ENCODE data around the gene COL9A1.

COL9A1 gene

DNA sequence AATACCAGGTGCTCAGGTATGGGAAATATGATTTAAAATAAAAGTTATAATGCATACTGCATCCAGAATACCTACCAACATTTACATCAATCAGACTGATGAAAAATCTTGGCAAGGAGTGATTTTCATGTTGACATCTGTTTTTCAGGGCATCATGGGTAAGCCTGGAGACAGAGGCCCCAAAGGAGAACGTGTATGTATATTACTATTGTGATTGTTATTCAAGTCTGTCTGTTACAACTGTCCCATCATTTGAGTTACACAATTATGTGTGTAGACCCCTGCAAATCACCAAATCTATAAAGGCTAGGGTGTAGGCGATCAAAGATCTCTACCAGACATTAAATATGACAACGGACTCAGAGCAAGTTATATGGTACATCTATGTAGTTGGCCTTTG, 118.2 kb downstream of the COL9A1 start:
- H3F3A ChIP-seq (ENCODE audit: insufficient read depth, low read length): no peaks in the 10 kb centered on the region
- H3K4me2 ChIP-seq (ENCODE audit: low read depth, low read length): no peak overlapping the region
- H3K36me3 ChIP-seq (replicated peaks; ENCODE audit: insufficient read depth, low read length): no peaks in the 10 kb centered on the region
- H3K9me3 ChIP-seq (replicated peaks; ENCODE audit: insufficient read depth, low read length): no peaks in the 10 kb centered on the region
- H3K27me3 ChIP-seq (replicated peaks; ENCODE audit: insufficient read depth, low read length): no peaks in the 10 kb centered on the region
- TF ChIP-seq, protein P1, sequence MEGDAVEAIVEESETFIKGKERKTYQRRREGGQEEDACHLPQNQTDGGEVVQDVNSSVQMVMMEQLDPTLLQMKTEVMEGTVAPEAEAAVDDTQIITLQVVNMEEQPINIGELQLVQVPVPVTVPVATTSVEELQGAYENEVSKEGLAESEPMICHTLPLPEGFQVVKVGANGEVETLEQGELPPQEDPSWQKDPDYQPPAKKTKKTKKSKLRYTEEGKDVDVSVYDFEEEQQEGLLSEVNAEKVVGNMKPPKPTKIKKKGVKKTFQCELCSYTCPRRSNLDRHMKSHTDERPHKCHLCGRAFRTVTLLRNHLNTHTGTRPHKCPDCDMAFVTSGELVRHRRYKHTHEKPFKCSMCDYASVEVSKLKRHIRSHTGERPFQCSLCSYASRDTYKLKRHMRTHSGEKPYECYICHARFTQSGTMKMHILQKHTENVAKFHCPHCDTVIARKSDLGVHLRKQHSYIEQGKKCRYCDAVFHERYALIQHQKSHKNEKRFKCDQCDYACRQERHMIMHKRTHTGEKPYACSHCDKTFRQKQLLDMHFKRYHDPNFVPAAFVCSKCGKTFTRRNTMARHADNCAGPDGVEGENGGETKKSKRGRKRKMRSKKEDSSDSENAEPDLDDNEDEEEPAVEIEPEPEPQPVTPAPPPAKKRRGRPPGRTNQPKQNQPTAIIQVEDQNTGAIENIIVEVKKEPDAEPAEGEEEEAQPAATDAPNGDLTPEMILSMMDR (IDR thresholded peaks at IDR 0.05; ENCODE audit: low read length): no peak
- TF ChIP-seq EZH2phosphoT487 (IDR thresholded peaks at IDR 0.05; ENCODE audit: low read length) (no peak), EZH2 (optimal IDR thresholded peaks at IDR 0.05; ENCODE audit: low read depth, low read length) (no peak)
- H3K4me1 ChIP-seq (ENCODE audit: low read length): no peaks in the 10 kb centered on the region
- H4K20me1 ChIP-seq (ENCODE audit: insufficient read depth, low read length): no peaks in the 10 kb centered on the region
- no peak overlapping the region for H3K4me3 ChIP-seq (ENCODE audit: low read length)
- no peaks in the 10 kb centered on the region for H3K9me2 ChIP-seq (replicated peaks; ENCODE audit: insufficient read depth, low read length)
- H3K9ac ChIP-seq (ENCODE audit: low read length): no peak overlapping the region
- H2AFZ ChIP-seq (ENCODE audit: low read length): no peak overlapping the region
- DNase-seq: no peak
- no peak overlapping the region for H3K27ac ChIP-seq (ENCODE audit: low read length)
- H3K79me2 ChIP-seq (ENCODE audit: low read length): no peaks in the 10 kb centered on the region

DNA sequence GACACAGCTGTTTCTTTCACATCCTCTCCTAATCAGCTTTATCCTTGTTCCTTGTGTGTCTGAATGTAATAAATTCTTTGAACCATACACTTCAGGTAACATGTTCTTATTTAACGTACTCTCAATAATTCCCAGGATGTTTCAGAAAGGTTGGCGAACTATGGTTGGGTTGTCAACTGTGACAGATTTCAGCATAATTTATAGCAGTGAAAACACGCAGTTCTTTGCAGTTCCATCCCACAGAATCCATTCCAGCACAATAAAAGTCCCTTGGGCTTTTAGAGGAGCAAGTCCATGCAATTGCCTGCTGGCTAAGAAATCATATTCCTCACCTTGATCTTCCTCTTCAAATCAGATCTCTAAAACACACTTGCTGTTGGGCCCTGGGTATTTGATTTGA, 119.3 kb downstream of the COL9A1 start:
- TF ChIP-seq EZH2 (optimal IDR thresholded peaks at IDR 0.05; ENCODE audit: low read depth, low read length) (no peak), EZH2phosphoT487 (IDR thresholded peaks at IDR 0.05; ENCODE audit: low read length) (no peak)
- TF ChIP-seq, protein P1 (IDR thresholded peaks at IDR 0.05; ENCODE audit: low read length): no peak
- H3K9me3 ChIP-seq (replicated peaks; ENCODE audit: insufficient read depth, low read length): no peaks in the 10 kb centered on the region
- no peaks in the 10 kb centered on the region for H3K4me1 ChIP-seq (ENCODE audit: low read length)
- no peaks in the 10 kb centered on the region for H3K79me2 ChIP-seq (ENCODE audit: low read length)
- H3K27me3 ChIP-seq (replicated peaks; ENCODE audit: insufficient read depth, low read length): no peaks in the 10 kb centered on the region
- no peak overlapping the region for H3K4me3 ChIP-seq (ENCODE audit: low read length)
- H3K27ac ChIP-seq (ENCODE audit: low read length): no peak overlapping the region
- H3K9ac ChIP-seq (ENCODE audit: low read length): no peak overlapping the region
- no peaks in the 10 kb centered on the region for H3K9me2 ChIP-seq (replicated peaks; ENCODE audit: insufficient read depth, low read length)
- H2AFZ ChIP-seq (ENCODE audit: low read length): no peak overlapping the region
- no peak for DNase-seq
- no peaks in the 10 kb centered on the region for H3K36me3 ChIP-seq (replicated peaks; ENCODE audit: insufficient read depth, low read length)
- no peak overlapping the region for H3K4me2 ChIP-seq (ENCODE audit: low read depth, low read length)
- no peaks in the 10 kb centered on the region for H3F3A ChIP-seq (ENCODE audit: insufficient read depth, low read length)
- no peaks in the 10 kb centered on the region for H4K20me1 ChIP-seq (ENCODE audit: insufficient read depth, low read length)

DNA sequence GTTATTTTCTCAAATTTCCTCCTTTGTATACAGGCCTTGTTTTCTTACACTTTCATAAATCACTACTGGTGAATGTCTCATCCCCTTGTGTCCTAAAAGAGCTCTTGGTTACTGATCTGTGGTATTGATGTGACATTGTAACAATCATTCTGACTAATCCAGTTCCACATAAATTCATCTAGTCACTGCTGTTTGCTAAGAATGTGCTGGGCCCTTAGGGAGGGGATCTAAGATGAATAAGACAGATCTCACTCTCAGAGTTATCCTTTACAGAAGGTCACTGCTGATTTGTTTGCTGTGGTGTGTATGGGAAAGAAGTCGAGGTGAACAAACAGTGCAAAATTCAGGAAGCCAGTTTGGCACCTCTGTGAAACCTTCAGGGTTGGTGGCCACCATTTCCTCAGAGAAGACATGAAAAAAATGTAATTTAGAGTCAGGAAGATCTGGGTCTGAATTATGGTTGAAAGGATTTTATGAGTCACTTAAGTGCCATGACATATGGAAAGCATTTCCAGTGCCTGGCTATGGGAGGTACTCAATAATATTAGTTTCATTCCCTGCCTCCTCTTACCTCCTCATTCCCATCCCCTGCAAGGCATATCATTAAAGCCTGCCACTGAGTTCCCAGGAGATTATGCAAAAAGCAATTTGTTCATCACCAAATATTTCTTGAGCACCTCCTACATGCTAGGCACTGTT, 121.8 kb downstream of the COL9A1 start:
- Histone ChIP-seq H3F3A (ENCODE audit: insufficient read depth, low read length) (no peaks in the 10 kb centered on the region), H3K36me3 (replicated peaks; ENCODE audit: insufficient read depth, low read length) (no peaks in the 10 kb centered on the region), H3K9me2 (replicated peaks; ENCODE audit: insufficient read depth, low read length) (no peaks in the 10 kb centered on the region), H3K79me2 (ENCODE audit: low read length) (no peaks in the 10 kb centered on the region), H3K27ac (ENCODE audit: low read length) (no peak overlapping the region), H3K27me3 (replicated peaks; ENCODE audit: insufficient read depth, low read length) (no peaks in the 10 kb centered on the region), H3K9ac (ENCODE audit: low read length) (no peak overlapping the region), H2AFZ (ENCODE audit: low read length) (no peak overlapping the region), H3K4me2 (ENCODE audit: low read depth, low read length) (no peak overlapping the region), H3K4me1 (ENCODE audit: low read length) (no peaks in the 10 kb centered on the region), H3K9me3 (replicated peaks; ENCODE audit: insufficient read depth, low read length) (no peaks in the 10 kb centered on the region), H4K20me1 (ENCODE audit: insufficient read depth, low read length) (no peaks in the 10 kb centered on the region), H3K4me3 (ENCODE audit: low read length) (no peak overlapping the region)
- DNase-seq: no peak
- TF ChIP-seq EZH2 (optimal IDR thresholded peaks at IDR 0.05; ENCODE audit: low read depth, low read length) (no peak), EZH2phosphoT487 (IDR thresholded peaks at IDR 0.05; ENCODE audit: low read length) (no peak)
- TF ChIP-seq, protein P1 (IDR thresholded peaks at IDR 0.05; ENCODE audit: low read length): no peak
